ENCODE results near the gene PCDHGA11.
A peak's percentile ranks its signal among the peaks of the same experiment; 100 is the strongest.
"Not testable (repeated sequence)": the region's sequence is repeated elsewhere in the genome, so short reads cannot be mapped to it uniquely, and the experiment has no call there.

Gene PCDHGA11

DNA sequence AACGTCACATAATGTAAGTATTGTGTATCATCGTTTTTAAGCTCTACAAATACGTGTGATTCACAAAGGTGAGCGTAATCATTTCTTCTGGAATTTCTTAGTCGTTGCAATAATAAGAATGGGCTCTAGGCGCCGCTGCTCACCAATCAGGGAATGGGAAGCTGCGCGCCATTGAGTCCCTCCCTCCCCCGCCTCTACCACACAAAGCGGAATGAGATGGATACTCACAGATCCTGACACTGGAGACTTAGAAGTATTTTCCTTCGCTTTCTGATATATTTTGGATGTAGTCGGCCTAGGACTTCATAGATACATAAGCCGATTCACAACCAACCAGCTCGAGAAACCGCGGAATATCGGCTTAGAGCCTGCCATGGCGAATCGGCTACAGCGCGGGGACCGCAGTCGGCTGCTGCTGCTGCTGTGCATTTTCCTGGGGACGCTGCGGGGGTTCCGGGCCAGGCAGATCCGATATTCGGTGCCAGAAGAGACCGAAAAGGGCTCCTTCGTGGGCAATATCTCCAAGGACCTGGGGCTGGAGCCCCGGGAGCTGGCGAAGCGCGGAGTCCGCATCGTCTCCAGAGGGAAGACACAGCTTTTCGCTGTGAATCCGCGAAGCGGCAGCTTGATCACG, at the start of gene PCDHGA11:
PCDHGA11 (plus strand) TSS at position 197 of the 634 bp plus-strand sequence; CDS start at position 374, 177 bp downstream.
- FAIRE-seq, result no peak
- no peak for DNase-seq (ENCODE audit: low spot score)

DNA sequence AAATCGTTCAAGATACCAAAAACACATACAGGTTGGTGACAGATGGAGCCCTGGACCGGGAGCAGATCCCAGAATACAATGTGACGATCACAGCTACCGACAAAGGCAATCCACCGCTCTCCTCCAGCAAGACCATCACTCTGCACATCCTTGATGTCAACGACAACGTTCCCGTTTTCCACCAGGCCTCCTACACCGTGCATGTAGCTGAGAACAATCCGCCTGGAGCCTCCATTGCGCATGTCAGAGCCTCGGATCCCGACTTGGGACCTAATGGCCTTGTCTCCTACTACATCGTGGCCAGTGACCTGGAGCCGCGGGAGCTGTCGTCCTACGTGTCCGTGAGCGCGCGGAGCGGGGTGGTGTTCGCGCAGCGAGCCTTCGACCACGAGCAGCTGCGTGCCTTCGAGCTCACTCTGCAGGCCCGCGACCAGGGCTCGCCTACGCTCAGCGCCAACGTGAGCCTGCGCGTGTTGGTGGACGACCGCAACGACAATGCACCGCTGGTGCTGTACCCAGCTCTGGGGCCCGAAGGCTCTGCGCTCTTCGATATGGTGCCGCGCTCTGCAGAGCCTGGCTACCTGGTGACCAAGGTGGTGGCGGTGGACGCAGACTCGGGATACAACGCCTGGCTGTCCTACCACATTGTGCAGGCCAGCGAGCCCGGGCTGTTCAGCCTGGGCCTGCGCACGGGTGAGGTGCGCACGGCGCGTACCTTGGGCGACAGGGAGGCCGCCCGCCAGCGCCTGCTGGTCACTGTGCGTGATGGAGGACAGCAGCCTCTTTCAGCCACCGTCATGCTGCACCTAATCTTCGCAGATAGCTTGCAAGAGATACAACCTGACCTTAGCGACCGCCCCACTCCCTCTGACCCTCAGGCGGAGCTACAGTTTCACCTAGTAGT, 49.0 kb upstream of the PCDHGA11 start:
- no peak for DNase-seq (ENCODE audit: low spot score)
- FAIRE-seq, result no peak

DNA sequence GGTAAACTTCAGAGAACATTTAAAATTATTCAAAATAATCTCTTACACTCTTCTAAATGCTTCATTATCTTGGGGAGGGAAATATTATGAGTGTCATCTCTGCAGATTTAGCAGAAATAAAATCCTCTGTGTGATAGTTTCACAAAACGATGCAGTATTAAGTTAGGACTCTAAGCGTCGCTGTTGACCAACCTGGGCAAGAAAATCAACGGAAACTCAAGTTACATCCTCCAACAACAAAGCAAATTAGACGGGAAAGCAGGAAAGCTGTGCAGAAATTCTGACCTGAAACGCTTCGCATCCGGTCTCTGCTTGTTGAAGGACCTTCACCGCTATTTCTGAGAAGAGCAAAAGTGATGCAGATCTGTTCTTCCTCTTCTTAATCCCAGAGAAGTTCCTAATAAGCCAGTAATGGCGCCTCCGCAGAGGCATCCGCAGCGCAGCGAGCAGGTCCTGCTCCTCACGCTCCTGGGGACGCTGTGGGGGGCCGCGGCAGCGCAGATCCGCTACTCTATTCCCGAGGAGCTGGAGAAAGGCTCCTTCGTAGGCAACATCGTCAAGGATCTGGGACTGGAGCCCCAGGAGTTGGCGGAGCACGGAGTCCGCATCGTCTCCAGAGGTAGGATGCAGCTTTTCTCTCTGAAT, 47.1 kb upstream of the PCDHGA11 start, which contains the start of gene PCDHGA6:
PCDHGA6 (plus strand) TSS at position 219 of the 645 bp plus-strand sequence; CDS start at position 412, 193 bp downstream.
- no peak for DNase-seq (ENCODE audit: low spot score)
- no peak for FAIRE-seq

DNA sequence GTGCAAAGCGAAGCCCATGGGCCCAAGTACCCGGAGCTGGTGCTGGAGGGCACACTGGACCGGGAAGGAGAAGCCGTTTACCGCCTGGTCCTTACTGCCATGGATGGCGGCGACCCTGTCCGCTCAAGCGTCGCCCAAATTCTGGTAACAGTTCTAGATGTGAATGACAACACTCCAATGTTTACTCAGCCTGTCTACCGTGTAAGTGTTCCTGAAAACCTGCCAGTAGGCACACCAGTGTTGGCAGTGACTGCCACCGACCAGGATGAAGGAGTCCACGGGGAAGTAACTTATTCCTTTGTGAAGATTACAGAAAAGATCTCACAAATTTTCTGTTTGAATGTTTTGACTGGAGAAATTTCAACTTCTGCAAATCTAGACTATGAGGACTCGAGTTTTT, 46.2 kb upstream of the PCDHGA11 start:
- FAIRE-seq, result no peak
- no peak for DNase-seq (ENCODE audit: low spot score)

DNA sequence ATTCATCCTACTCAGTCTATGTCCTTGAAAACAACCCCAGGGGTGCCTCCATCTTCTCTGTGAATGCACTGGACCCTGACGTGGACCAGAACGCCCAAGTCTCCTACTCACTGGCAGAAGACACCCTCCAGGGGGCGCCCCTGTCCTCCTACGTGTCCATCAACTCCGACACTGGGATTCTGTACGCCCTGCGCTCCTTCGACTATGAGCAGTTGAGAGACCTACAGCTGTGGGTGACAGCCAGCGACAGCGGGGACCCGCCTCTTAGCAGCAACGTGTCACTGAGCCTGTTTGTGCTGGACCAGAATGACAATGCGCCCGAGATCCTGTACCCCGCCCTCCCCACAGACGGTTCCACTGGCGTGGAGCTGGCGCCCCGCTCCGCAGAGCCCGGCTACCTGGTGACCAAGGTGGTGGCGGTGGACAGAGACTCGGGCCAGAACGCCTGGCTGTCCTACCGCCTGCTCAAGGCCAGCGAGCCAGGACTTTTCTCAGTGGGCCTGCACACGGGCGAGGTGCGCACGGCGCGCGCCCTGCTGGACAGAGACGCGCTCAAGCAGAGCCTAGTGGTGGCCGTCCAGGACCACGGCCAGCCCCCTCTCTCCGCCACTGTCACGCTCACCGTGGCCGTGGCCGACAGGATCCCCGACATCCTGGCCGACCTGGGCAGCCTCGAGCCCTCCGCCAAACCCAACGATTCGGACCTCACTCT, 45.3 kb upstream of the PCDHGA11 start:
- DNase-seq (ENCODE audit: low spot score); FAIRE-seq: not testable (repeated sequence)

DNA sequence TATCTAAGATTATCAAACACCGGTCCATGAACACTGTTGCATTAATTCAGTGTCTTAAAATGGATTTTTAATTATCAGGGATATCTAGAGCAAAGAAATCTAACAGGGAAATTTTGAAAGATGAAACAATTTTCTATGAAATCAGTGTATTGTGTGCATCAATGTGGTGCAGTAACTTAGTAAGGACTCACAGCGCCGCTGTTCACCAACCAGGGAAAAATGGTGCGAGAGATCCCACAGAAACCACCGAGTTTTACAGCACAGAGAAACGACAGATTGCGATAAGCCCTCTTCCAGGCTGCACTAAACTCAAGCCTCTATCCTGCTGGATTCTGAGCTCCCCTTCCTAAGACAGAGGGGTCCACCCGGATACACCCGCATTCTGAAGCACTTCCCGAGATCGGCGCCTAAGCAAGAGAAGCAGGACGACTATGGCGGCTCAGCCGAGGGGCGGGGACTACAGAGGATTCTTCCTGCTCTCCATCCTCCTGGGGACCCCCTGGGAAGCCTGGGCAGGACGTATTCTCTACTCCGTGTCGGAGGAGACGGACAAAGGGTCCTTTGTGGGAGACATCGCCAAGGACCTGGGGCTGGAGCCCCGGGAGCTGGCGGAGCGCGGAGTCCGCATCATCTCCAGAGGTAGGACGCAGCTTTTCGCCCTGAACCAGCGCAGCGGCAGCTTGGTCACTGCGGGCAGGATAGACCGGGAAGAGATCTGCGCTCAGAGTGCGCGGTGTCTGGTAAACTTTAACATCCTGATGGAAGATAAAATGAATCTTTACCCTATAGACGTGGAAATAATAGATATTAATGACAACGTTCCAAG, 38.2 kb upstream of the PCDHGA11 start, which contains the start of gene PCDHGA7:
PCDHGA7 (plus strand) TSS at position 274 of the 826 bp plus-strand sequence; CDS start at position 432, 158 bp downstream.
- no peak for FAIRE-seq
- no peak for DNase-seq (ENCODE audit: low spot score)

DNA sequence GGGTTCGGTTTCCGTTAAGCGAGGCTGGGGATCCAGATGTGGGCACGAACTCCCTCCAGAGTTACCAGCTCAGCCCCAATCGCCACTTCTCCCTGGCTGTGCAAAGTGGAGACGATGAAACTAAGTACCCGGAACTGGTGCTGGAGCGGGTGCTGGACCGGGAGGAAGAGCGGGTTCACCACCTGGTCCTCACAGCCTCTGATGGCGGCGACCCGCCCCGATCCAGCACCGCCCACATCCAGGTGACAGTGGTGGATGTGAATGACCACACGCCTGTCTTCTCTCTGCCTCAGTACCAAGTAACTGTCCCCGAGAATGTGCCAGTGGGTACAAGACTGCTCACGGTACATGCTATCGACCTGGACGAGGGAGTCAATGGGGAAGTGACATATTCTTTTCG, 37.5 kb upstream of the PCDHGA11 start:
- FAIRE-seq, result no peak
- DNase-seq (ENCODE audit: low spot score), result no peak

DNA sequence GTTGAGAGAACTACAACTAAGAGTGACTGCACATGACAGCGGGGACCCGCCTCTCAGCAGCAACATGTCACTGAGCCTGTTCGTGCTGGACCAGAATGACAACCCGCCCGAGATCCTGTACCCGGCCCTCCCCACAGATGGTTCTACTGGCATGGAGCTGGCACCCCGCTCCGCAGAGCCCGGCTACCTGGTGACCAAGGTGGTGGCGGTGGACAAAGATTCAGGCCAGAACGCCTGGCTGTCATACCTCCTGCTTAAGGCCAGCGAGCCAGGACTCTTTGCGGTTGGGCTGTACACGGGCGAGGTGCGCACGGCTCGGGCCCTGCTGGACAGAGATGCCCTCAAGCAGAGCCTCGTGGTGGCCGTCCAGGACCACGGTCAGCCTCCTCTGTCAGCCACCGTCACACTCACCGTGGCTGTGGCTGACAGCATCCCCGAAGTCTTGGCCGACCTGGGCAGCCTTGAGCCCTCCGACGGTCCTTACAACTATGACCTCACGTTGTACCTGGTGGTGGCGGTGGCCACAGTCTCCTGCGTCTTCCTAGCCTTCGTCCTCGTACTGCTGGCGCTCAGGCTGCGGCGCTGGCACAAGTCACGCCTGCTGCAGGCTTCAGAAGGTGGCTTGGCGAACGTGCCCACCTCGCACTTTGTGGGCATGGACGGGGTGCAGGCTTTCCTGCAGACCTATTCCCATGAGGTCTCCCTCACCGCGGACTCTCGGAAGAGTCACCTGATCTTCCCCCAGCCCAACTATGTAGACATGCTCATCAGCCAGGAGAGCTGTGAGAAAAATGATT, 36.2 kb upstream of the PCDHGA11 start:
- FAIRE-seq, result no peak
- DNase-seq (ENCODE audit: low spot score), result no peak

DNA sequence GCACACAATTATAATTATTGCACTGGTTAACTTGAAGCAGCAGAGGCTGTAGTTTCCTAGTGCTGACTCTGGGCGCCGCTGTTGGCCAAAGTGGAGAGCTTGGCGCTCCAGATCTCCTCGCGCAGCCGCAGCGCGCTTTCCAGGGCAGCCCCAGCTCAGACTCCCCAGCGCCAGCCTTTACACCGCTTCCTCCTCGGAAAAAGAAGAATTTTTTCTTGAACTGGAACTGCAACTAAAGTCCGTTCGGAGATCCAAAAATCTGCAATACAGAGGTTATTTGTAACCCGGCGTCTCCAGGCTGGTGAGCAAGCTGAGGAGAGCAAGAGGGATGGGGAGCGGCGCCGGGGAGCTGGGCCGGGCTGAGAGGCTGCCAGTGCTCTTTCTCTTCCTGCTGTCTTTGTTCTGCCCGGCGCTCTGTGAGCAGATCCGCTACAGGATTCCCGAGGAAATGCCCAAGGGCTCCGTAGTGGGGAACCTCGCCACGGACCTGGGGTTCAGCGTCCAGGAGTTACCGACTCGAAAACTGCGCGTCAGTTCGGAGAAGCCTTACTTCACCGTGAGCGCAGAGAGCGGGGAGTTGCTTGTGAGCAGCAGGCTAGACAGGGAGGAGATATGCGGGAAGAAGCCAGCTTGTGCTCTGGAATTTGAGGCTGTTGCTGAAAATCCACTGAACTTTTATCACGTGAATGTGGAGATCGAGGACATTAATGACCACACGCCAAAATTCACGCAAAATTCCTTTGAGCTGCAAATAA, 33.1 kb upstream of the PCDHGA11 start, which contains the start of gene PCDHGB4:
PCDHGB4 (plus strand) TSS at position 142 of the 755 bp plus-strand sequence; CDS start at position 329, 187 bp downstream.
- peak; percentile 20 for FAIRE-seq
- peak; percentile 14 for DNase-seq (ENCODE audit: low spot score)

DNA sequence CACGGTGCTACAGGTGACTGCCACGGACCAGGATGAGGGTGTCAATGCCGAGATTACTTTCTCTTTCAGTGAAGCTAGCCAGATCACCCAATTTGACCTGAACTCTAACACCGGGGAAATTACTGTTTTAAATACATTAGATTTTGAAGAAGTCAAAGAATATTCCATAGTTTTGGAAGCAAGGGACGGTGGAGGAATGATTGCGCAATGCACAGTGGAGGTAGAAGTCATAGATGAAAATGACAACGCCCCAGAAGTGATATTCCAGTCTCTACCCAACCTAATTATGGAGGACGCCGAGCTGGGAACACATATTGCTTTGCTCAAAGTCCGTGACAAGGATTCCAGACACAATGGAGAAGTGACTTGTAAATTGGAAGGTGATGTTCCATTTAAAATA, 32.2 kb upstream of the PCDHGA11 start:
- FAIRE-seq (no peak), DNase-seq (ENCODE audit: low spot score) (no peak)

DNA sequence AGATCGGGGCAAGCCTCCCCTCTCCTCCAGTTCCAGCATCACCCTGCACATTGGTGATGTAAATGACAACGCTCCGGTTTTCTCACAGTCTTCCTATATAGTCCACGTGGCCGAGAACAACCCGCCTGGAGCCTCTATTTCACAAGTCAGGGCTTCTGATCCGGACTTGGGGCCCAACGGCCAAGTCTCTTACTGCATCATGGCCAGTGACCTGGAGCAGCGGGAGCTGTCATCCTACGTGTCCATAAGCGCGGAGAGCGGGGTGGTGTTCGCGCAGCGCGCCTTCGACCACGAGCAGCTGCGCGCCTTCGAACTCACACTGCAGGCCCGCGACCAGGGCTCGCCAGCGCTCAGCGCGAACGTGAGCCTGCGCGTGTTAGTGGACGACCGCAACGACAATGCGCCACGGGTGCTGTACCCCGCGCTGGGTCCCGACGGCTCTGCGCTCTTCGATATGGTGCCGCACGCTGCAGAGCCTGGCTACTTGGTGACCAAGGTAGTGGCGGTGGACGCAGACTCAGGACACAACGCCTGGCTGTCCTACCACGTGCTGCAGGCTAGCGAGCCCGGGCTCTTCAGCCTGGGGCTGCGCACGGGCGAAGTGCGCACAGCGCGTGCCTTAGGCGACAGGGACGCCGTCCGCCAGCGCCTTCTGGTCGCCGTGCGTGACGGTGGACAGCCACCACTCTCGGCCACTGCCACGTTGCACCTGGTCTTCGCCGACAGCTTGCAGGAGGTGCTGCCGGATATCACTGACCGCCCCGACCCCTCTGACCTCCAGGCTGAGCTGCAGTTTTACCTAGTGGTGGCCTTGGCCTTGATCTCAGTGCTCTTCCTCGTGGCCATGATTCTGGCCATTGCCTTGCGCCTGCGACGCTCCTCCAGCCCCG, 31.5 kb upstream of the PCDHGA11 start:
- FAIRE-seq, result no peak

DNA sequence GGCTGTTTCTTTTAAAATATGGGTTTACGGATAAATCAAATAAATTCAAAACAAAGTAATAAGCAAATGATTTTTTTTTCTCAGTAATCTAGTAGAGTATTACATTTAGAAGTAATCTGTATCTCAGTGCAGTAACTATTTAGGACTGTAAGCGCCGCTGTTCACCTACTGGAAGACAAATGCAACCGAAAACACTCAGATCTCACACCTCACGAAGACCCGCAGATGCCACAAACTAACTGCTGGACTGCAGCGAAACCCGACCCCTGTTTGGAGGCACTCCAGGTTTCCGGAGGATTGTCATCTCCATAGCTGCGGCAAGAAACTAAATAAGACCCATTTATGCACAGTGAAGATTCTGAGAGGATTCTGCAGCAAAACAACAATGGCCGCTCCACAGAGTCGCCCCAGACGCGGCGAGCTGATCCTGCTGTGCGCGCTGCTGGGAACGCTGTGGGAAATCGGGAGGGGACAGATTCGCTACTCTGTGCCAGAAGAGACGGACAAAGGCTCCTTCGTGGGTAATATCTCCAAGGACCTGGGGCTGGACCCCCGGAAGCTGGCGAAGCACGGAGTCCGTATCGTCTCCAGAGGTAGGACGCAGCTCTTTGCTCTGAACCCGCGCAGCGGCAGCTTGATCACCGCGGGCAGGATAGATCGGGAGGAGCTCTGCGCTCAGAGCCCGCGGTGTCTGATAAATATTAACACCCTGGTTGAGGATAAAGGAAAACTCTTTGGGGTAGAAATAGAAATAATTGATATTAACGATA, 28.2 kb upstream of the PCDHGA11 start, which contains the start of gene PCDHGA8:
PCDHGA8 (plus strand) TSS at position 205 of the 770 bp plus-strand sequence; CDS start at position 386, 181 bp downstream.
- FAIRE-seq, result no peak
- DNase-seq (ENCODE audit: low spot score), result no peak

More for the DNA sequence above, 31.5 kb upstream of the PCDHGA11 start:
- no peak for DNase-seq (ENCODE audit: low spot score)

DNA sequence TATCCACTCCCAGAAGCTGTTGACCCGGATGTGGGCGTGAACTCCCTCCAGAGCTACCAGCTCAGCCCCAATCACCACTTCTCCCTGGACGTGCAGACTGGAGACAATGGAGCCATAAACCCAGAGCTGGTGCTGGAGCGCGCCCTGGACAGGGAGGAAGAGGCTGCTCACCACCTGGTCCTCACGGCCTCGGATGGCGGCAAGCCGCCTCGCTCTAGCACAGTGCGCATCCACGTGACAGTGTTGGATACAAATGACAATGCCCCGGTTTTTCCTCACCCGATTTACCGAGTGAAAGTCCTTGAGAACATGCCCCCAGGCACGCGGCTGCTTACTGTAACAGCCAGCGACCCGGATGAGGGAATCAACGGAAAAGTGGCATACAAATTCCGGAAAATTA, 27.6 kb upstream of the PCDHGA11 start:
- DNase-seq (ENCODE audit: low spot score) (no peak), FAIRE-seq (no peak)

DNA sequence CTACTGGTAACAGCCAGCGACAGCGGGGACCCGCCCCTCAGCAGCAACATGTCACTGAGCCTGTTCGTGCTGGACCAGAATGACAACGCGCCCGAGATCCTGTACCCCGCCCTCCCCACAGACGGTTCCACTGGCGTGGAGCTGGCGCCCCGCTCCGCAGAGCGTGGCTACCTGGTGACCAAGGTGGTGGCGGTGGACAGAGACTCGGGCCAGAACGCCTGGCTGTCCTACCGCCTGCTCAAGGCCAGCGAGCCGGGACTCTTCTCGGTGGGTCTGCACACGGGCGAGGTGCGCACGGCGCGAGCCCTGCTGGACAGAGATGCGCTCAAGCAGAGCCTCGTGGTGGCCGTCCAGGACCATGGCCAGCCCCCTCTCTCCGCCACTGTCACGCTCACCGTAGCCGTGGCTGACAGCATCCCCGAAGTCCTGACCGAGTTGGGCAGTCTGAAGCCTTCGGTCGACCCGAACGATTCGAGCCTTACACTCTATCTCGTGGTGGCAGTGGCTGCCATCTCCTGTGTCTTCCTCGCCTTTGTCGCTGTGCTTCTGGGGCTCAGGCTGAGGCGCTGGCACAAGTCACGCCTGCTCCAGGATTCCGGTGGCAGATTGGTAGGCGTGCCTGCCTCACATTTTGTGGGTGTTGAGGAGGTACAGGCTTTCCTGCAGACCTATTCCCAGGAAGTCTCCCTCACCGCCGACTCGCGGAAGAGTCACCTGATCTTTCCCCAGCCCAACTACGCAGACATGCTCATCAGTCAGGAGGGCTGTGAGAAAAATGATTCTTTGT, 26.3 kb upstream of the PCDHGA11 start:
- FAIRE-seq; DNase-seq (ENCODE audit: low spot score): not testable (repeated sequence)

DNA sequence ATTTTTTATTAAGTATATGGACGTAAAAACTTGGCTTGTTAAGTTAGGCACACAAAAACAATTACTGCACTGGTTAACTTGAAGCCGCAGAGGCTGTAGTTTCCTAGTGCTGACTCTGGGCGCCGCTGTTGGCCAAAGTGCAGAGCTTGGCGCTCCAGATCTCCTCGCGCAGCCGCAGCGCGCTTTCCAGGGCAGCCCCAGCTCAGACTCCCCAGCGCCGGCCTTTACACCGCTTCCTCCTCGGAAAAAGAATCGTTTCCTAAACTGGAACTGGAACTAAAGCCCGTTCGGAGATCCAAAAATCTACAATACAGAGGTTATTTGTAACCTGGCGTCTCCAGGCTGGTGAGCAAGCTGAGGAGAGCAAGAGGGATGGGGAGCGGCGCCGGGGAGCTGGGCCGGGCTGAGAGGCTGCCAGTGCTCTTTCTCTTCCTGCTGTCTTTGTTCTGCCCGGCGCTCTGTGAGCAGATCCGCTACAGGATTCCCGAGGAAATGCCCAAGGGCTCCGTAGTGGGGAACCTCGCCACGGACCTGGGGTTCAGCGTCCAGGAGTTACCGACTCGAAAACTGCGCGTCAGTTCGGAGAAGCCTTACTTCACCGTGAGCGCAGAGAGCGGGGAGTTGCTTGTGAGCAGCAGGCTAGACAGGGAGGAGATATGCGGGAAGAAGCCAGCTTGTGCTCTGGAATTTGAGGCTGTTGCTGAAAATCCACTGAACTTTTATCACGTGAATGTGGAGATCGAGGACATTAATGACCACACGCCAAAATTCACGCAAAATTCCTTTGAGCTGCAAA, 22.9 kb upstream of the PCDHGA11 start, which contains the start of gene PCDHGB5:
PCDHGB5 (plus strand) TSS at position 192 of the 796 bp plus-strand sequence; CDS start at position 373, 181 bp downstream.
- FAIRE-seq, result not testable (repeated sequence)
- peak; percentile 12 for DNase-seq (ENCODE audit: low spot score)

Data from urothelium cell line (cell line).